ENCODE results near the gene KNDC1.

KNDC1 gene

GRCh38 chr10:133116455-133116854, 43.6 kb upstream of the KNDC1 start:
- H3K9ac ChIP-seq (ENCODE audit: low read length), result no peak overlapping the region
- peaks cover 21% of the 10 kb centered on the region for H3K9me3 ChIP-seq (ENCODE audit: control insufficient read depth, insufficient read depth, low read depth, low read length)
- H3K4me3 ChIP-seq (ENCODE audit: low read depth, low read length), result no peak overlapping the region
- H3K4me1 ChIP-seq (ENCODE audit: control insufficient read depth, insufficient read depth, low read length), result no peaks in the 10 kb centered on the region
- H3K27me3 ChIP-seq (ENCODE audit: control insufficient read depth, insufficient read depth, low read length), result no peaks in the 10 kb centered on the region
- H3K36me3 ChIP-seq (ENCODE audit: control insufficient read depth, insufficient read depth, low read length), result no peaks in the 10 kb centered on the region
- no peak overlapping the region for H3K27ac ChIP-seq (ENCODE audit: low read depth, low read length)

DNA sequence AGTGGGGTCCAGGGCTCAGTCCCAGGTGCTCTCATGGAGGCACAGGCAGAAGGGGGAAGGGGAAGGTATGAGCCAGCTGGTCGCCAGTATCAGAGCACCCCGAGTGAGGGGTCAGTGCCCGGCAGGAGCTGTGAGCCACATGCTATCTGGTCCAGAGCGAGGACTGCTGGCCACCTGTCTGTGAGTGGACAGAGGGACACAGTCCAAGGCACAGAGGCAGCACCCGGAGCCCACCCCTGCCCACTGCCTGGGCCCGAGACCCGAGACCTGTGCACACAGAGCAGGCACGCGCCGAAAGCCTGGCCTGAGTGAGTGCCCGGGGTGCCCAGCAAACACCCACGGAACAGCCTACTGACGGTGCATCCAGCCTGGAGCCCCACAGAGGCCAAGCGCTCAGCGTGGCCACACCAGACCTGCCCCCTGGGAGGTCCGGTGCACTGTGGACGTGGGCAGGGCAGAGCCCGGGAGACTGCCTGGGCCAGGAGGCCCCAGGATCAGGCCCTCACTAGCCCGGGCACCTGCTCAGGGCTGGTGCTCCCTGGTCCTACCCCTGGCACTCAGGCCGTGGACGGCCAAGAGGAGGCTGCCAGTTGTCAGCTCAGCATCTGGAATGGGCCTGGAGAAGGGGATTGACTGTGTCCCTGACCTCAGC, 42.9 kb upstream of the KNDC1 start:
- H3K9me3 ChIP-seq (ENCODE audit: control insufficient read depth, insufficient read depth, low read depth, low read length), result peaks cover 26% of the 10 kb centered on the region
- H3K27me3 ChIP-seq (ENCODE audit: control insufficient read depth, insufficient read depth, low read length), result no peaks in the 10 kb centered on the region
- no peaks in the 10 kb centered on the region for H3K36me3 ChIP-seq (ENCODE audit: control insufficient read depth, insufficient read depth, low read length)
- no peak overlapping the region for H3K4me3 ChIP-seq (ENCODE audit: low read depth, low read length)
- H3K9ac ChIP-seq (ENCODE audit: low read length), result no peak overlapping the region
- H3K4me1 ChIP-seq (ENCODE audit: control insufficient read depth, insufficient read depth, low read length), result no peaks in the 10 kb centered on the region
- no peak overlapping the region for H3K27ac ChIP-seq (ENCODE audit: low read depth, low read length)

GRCh38 chr10:133117688-133118071, 42.3 kb upstream of the KNDC1 start:
- Histone ChIP-seq H3K9ac (ENCODE audit: low read length) (no peak overlapping the region), H3K27ac (ENCODE audit: low read depth, low read length) (no peak overlapping the region), H3K4me1 (ENCODE audit: control insufficient read depth, insufficient read depth, low read length) (no peaks in the 10 kb centered on the region), H3K27me3 (ENCODE audit: control insufficient read depth, insufficient read depth, low read length) (no peaks in the 10 kb centered on the region), H3K36me3 (ENCODE audit: control insufficient read depth, insufficient read depth, low read length) (no peaks in the 10 kb centered on the region), H3K4me3 (ENCODE audit: low read depth, low read length) (no peak overlapping the region), H3K9me3 (ENCODE audit: control insufficient read depth, insufficient read depth, low read depth, low read length) (peaks cover 26% of the 10 kb centered on the region)

DNA sequence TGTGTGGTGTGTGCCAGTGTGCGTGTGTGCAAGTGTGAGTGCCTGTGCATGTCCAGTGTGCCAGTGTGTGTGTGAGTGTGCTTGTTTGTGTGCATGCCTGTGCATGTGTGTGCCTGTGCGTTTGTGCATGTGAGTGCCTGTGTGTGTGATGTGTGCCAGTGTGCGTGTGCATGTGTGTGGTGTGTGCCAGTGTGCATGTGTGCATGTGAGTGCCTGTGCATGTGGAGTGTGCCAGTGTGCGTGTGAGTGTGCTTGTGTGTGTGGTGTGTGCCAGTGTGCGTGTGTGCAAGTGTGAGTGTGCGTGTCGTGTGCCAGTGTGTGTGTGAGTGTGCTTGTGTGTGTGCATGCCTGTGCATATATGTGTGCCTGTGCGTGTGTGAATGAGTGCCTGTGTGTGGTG, 38.5 kb upstream of the KNDC1 start:
- no peak overlapping the region for H3K4me3 ChIP-seq (ENCODE audit: low read depth, low read length)
- H3K9ac ChIP-seq (ENCODE audit: low read length), result no peak overlapping the region
- no peak overlapping the region for H3K27ac ChIP-seq (ENCODE audit: low read depth, low read length)
- H3K27me3 ChIP-seq (ENCODE audit: control insufficient read depth, insufficient read depth, low read length), result peaks cover 11% of the 10 kb centered on the region; the same call in 1 of the 2 replicates
- H3K9me3 ChIP-seq (ENCODE audit: control insufficient read depth, insufficient read depth, low read depth, low read length), result peaks cover 26% of the 10 kb centered on the region
- no peaks in the 10 kb centered on the region for H3K4me1 ChIP-seq (ENCODE audit: control insufficient read depth, insufficient read depth, low read length)
- no peaks in the 10 kb centered on the region for H3K36me3 ChIP-seq (ENCODE audit: control insufficient read depth, insufficient read depth, low read length)

DNA sequence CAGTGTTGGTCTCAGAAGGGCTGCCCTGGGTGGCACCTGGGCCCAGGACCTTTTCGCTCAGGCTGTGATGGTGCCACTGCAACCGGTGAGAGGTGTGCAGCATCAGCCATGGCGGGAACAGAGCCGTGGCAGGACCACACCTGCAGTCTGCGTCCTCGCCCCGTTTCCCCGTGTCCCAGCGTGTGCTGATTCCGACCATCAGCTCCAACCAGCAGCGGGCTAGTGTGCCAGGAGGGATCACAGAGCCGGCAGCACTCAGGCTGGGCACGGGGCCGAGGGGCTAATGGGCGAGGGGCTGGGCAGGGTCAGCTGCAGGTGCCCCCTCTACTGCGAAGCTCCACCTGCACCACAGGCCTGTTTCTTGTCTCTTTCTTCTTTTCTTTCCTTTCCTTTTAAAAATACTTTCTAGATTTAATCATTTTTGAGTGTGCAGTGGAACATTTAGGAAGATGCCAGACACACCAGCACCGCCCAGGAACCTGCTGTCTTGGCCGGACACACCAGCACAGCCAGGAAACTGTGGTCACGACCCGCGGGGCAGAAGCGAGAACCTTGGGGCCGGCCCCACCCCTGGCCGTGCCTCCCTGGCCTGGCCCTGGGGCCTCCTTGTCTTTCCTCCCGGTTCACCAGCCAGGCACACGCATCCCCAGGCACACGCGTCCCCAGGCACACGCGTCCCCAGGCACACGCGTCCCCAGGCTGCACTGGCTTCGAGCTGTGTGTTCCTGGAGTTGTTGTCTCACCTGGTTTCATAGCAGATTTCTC, 37.7 kb upstream of the KNDC1 start:
- Histone ChIP-seq H3K36me3 (ENCODE audit: control insufficient read depth, insufficient read depth, low read length) (no peaks in the 10 kb centered on the region), H3K4me3 (ENCODE audit: low read depth, low read length) (no peak overlapping the region), H3K27ac (ENCODE audit: low read depth, low read length) (no peak overlapping the region), H3K9me3 (ENCODE audit: control insufficient read depth, insufficient read depth, low read depth, low read length) (peaks cover 26% of the 10 kb centered on the region), H3K4me1 (ENCODE audit: control insufficient read depth, insufficient read depth, low read length) (peaks cover 3% of the 10 kb centered on the region; the same call in 1 of the 2 replicates), H3K9ac (ENCODE audit: low read length) (no peak overlapping the region), H3K27me3 (ENCODE audit: control insufficient read depth, insufficient read depth, low read length) (peaks cover 11% of the 10 kb centered on the region; the same call in 1 of the 2 replicates)

- no peak overlapping the region for H3K9ac ChIP-seq (ENCODE audit: low read length)
- no peak overlapping the region for H3K4me3 ChIP-seq (ENCODE audit: low read depth, low read length)
- H3K4me1 ChIP-seq (ENCODE audit: control insufficient read depth, insufficient read depth, low read length), result peaks cover 5% of the 10 kb centered on the region; the same call in 1 of the 2 replicates
- H3K27me3 ChIP-seq (ENCODE audit: control insufficient read depth, insufficient read depth, low read length), result peaks cover 11% of the 10 kb centered on the region; the same call in 1 of the 2 replicates
- no peaks in the 10 kb centered on the region for H3K36me3 ChIP-seq (ENCODE audit: control insufficient read depth, insufficient read depth, low read length)
- no peak overlapping the region for H3K27ac ChIP-seq (ENCODE audit: low read depth, low read length)
- H3K9me3 ChIP-seq (ENCODE audit: control insufficient read depth, insufficient read depth, low read depth, low read length), result peaks cover 23% of the 10 kb centered on the region
These were observed 36.8 kb upstream of the KNDC1 start for GRCh38 chr10:133123050-133123745.

GRCh38 chr10:133123746-133124356, 36.2 kb upstream of the KNDC1 start:
- Histone ChIP-seq H3K9ac (ENCODE audit: low read length) (no peak overlapping the region), H3K27ac (ENCODE audit: low read depth, low read length) (no peak overlapping the region), H3K4me1 (ENCODE audit: control insufficient read depth, insufficient read depth, low read length) (peaks cover 5% of the 10 kb centered on the region; the same call in 1 of the 2 replicates), H3K36me3 (ENCODE audit: control insufficient read depth, insufficient read depth, low read length) (no peaks in the 10 kb centered on the region), H3K9me3 (ENCODE audit: control insufficient read depth, insufficient read depth, low read depth, low read length) (peaks cover 18% of the 10 kb centered on the region), H3K27me3 (ENCODE audit: control insufficient read depth, insufficient read depth, low read length) (peaks cover 11% of the 10 kb centered on the region; the same call in 1 of the 2 replicates), H3K4me3 (ENCODE audit: low read depth, low read length) (no peak overlapping the region)

- no peak overlapping the region for H3K9ac ChIP-seq (ENCODE audit: low read length)
- peaks cover 11% of the 10 kb centered on the region; the same call in 1 of the 2 replicates for H3K27me3 ChIP-seq (ENCODE audit: control insufficient read depth, insufficient read depth, low read length)
- no peak overlapping the region for H3K27ac ChIP-seq (ENCODE audit: low read depth, low read length)
- peaks cover 5% of the 10 kb centered on the region; the same call in 1 of the 2 replicates for H3K4me1 ChIP-seq (ENCODE audit: control insufficient read depth, insufficient read depth, low read length)
- H3K9me3 ChIP-seq (ENCODE audit: control insufficient read depth, insufficient read depth, low read depth, low read length), result peaks cover 15% of the 10 kb centered on the region
- H3K36me3 ChIP-seq (ENCODE audit: control insufficient read depth, insufficient read depth, low read length), result no peaks in the 10 kb centered on the region
- peak overlapping the region; percentile 32; the same call in 1 of the 2 replicates for H3K4me3 ChIP-seq (ENCODE audit: low read depth, low read length)
These were observed 35.4 kb upstream of the KNDC1 start for GRCh38 chr10:133124357-133125211.

- peaks cover 8% of the 10 kb centered on the region; the same call in 1 of the 2 replicates for H3K9me3 ChIP-seq (ENCODE audit: control insufficient read depth, insufficient read depth, low read depth, low read length)
These were observed 34.1 kb upstream of the KNDC1 start for GRCh38 chr10:133125901-133126300.

More at GRCh38 chr10:133125901-133126300, 34.1 kb upstream of the KNDC1 start:
- Histone ChIP-seq H3K9ac (ENCODE audit: low read length) (no peak overlapping the region), H3K27ac (ENCODE audit: low read depth, low read length) (no peak overlapping the region), H3K4me1 (ENCODE audit: control insufficient read depth, insufficient read depth, low read length) (peaks cover 5% of the 10 kb centered on the region; the same call in 1 of the 2 replicates), H3K4me3 (ENCODE audit: low read depth, low read length) (no peak overlapping the region), H3K36me3 (ENCODE audit: control insufficient read depth, insufficient read depth, low read length) (no peaks in the 10 kb centered on the region), H3K27me3 (ENCODE audit: control insufficient read depth, insufficient read depth, low read length) (peaks cover 11% of the 10 kb centered on the region; the same call in 1 of the 2 replicates)

Measured in HUES6 (cell line).